HG02678 (cell line): ENCODE data around the gene NUDT3.
"Not testable (repeated sequence)": the region's sequence is repeated elsewhere in the genome, so short reads cannot be mapped to it uniquely, and the experiment has no call there.

Source experiments
- ATAC-seq: cut with Tn5 transposase; IDR thresholded peaks from one replicate; pipeline ENCODE4 v1.9.1; 2021; ENCODE audit warnings: mild to moderate bottlenecking, moderate library complexity; ENCODE audit not compliant: unreplicated experiment

NUDT3 gene

DNA sequence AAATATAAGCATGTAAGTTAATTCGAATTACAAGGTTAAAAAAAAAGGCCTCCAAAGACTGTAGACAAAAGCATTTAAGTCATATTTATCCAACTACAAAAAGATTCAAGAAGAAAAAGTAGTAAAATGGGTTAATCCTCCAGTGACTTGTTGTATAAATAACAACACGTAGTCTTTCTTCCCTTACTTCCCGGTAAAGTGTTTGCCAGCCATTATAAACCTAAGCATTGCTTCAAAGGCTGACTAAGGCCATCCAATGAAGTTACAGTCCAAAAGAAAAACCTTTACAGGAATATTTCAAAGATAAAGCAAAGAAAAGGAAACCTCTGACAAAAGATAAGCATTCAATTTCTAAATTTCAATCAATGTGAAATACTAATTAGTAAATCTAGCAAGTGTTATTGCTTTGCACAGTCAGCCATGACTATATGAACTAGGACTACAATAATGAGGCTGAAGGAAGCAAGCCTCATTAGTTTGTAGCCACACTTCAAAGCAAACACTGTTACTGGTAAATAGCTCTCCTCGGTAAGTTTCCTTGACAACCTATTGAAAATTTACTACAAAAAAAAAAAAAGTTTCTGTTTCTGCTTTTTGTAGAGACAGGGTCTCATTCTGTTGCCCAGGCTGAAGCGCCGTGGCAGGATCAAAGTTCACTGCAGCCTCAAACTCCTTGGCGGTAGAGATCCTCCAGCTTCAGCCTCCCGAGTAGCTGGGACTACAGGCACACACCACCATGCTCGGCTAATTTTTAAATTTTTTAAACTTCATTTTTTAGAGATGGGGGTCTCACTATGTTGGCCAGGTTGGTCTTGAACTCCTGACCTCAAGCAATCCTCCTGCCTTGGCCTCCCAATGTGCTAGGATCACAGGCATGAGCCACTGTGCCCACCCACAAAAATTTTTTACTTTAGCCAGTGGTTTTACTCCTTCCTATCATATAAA is 46.0 kb downstream of the NUDT3 start:
- no peak for ATAC-seq

DNA sequence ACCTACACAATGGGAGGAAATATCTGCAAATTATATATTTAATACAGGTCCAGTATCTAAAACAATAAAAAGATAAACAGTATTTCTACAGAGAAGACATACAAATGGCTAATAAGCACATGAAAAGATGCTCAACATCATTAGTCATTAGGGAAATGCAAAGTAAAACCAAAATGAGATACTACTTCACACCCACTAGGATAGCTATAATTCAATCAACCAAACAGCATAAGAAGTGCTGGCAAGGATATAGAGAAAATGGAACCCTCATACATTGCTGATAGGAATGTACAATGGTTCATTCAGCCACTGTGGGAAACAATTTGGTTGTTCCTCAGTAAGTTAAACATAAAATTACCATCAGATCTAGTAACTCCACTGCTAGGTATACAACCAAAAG is 48.7 kb downstream of the NUDT3 start:
- ATAC-seq = no peak

DNA sequence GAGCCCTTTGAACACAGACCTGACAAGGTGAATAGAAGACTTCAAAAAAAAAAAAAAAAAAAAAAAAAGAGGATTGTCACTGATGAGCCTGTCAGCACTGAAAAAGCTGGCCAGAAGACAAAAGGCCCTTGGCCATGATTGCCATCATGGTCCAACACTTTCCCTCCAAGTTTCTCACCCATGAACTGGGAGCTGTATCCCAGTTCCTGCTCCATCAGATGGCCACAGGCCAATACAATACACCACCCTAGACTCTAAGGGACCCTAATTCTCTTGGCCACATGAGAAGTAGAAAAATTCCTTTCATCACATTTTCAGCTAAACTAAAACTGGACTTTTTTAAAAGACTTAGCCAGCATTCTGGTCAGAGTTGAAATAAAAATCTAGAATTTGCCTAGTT is 50.2 kb downstream of the NUDT3 start:
- no peak for ATAC-seq

DNA sequence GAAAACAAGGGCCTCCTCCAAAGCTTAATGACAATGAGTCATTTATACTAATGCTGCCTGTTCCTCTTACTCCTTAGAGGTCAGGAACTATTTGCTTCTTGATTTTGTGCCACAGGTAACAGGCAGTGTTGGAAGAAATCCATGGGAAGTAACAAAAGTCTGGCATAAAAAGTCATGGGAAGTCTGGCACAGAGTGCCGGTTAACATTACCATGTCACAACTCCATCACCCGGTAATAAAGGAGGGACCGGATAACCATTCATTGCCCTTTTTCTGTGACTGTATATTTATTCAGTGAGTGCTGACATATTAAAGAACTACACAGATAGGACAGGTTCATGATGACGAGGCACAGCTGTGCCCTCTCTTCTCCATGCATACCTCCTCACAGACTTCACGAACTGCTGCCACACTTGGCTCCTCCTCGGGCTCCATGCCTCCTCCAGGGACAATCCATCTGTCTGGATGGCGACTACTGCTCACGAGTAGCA is 50.9 kb downstream of the NUDT3 start:
- no peak for ATAC-seq

DNA sequence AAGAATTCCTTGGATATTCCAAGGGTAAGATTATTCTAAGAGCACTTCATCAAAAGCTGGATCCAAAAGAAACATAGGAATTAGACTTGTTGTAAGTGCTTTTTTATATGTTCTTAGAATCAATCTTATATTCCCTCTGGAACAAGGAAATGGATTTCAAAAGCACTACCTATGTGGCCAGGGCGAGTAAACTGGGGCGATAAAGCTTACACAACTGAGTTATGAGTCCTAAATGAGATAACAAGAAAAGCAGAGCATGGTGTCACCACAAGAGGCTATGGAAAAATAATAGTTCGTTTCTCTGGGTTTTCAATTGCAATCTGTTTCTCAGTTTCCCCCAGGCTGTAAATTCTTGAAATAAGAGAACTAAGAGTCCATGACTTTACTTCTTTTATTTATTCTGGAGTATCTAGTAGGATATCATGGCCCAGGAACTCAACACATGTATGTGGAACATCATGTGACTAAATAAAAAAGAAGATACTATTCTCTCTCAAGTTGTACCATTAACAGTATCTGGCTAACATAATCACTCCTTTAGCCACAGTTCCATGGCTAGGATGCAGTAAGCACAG is 51.5 kb downstream of the NUDT3 start:
- ATAC-seq = no peak

DNA sequence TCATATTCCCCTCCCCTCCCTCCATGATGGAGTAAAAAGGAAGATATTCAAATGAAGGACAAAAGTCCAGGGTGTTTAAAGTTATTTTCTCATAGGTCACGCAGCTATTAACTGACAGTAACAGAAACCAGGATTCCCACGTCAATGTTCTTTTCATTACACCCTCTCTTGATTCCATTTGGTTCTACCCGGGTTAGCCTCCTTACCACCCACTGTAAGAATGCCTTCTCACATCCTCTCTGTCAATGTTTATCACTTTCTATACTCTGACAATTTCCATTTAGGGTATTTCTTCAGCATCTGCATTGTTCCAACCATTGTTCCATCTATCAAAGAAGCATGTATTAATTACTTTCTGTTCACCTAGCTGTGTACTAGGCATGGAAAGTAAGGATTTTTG is 52.1 kb downstream of the NUDT3 start:
- no peak for ATAC-seq

DNA sequence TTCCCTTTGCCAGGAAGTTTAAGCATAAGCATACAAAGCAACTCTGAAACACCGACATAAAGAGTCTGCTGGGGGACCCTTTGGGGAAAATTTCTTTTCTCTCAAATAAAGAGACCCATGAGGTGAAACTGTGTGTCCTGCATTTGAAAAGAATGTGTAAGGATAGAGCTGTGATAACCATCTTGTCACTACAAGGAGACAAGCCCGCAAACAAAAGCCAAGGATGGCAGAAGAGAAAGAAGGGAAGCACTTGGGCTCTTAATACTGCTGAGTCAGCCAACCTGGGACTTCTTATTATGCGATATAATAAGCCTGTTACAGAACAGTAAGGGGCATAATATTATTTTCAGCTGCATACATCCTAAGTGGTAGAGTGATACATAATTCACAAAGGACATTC is 52.5 kb downstream of the NUDT3 start:
- no peak for ATAC-seq

DNA sequence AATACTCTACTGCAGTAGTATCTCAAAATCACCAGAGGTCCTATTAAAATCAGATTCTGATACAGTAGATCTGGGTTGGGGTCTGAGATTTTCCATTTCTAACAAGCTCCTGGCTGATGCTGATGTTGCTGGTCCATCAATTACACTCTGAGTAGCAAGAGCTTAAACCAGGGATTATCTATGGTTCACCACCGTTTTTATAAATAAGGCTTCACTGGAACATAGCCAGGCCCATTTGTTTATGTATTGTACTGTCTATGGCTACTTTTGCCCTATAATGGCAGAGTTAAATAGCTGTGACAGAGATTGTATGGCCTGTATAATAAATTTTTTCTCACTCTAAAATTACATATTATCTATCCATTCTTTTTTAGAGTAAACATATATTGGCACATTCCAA is 53.0 kb downstream of the NUDT3 start:
- no peak for ATAC-seq

DNA sequence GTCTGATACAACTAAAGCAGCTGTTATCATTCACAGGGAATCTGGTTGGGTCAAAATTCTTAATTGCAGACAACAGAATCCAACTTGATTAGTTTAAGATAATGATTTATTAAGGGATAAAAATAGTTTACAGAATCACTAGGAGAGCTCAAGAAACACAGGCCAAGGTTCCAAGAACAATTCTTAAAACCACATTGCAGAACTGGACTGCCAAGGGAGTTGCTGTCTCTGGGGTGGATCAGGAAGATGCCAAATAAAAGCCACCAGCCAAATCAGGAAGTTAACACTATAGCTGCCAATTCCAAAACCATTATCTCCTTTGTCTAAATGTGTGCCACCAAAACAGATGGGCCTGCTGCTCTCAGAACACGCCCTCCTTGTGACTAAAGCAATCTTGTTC is 53.7 kb downstream of the NUDT3 start:
- ATAC-seq = no peak

DNA sequence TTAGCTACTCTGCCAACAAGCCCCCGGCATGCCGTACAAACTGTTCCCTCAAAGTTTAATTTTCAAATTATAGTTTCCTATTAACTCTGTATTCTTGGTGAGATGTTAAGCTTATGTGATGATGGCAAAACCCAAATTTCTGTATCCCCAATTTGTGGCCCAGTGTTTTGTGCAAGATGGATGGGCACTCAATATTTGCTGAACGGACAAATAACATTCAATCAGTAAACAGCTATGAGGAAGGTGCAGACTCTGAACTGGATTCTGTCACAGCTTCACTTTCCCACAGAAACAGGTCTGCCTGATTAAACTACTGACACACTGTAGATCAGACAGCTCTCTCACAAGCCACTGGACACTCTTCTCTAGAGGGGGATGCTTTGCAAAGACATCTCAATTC is 54.1 kb downstream of the NUDT3 start:
- no peak for ATAC-seq

DNA sequence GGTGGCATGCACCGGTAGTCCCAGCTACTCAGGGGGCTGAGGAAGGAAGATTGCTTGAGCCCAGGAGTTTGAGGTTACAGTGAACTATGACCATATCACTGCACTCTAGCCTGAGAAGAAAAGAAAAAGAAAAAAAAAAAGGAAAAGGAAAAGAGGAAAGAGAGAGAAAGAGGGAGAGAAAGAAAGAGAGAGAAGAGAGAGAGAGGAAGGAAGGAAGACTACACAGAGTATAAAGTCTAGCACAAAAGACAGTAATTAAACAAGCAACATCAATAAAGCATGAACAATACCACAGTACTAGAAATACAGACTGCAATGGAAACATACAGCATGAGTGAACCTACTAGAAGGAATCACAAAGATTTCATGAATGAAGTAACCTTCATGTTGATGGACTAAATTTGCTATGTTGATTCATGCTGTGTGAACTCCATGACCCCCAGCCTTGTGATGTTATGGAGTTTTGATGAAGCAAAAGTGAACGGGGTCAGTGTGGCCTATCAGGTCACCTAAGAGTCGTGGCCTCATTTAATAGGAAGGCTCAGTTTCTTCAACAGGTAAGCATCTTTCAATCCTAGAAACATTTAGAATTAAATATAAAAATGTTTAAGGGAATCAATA is 57.6 kb downstream of the NUDT3 start:
- ATAC-seq = no peak

DNA sequence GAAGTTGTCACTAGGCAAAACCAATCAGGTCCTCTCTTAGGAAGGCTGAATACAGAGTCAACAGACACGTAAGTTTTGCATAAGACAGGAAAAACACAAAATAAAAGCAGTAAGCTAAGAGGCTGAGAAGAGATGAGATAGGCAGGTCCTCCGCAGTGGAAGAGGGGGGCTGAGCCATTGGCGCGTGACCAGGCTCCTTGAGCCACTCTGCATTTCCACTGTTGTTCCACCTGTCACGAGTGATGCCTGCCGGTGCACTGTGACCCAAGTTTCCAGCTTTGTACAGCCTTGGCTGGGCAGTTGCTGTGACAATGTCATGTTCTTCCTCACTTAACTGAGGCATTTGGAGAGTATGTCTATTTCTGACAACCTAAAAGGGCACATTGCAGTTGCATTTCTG is 58.6 kb downstream of the NUDT3 start:
- no peak for ATAC-seq

DNA sequence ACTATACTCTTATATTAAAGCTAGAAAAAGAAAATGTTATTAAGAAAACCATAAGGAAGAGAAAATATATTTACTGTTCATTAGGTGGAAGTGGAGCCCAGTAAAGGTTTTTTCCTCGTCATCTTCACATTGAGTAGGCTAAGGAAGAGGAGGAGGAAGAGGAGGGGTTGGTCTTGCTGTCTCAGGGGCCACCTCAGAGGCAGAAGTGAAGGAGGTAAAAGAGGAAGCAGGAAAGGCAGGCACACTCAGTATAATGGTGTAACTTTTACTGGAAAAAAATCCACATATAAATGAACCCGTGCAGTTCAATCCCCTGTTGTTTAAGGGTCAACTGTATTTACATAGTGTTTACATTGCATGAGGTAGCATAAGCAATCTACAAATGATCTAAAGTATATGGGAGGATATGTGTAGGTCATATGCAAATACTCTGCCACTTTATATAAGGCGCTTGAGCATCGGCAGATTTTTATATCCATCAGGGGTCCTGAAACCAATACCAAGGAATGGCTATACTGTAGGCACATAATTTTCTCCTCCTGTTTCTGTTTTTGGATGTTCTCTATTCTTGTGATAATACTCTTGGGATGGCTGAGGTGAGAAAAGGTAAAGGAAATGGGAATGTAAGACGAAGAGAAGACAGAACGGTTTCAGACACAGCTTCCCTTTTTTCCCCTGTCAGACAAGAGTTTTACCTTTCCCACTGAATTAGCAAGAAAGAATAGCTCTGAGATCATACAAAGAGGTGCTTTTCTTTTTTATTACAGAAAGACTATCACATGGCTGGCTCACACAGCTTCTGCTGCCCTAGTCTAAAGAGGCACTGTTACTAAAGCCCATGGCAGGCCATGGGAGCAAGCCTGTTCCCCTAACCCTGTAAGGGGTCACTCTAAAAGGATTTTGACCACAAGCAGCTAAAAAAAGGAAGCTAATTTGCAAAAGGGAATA is 59.9 kb downstream of the NUDT3 start:
- ATAC-seq = no peak

DNA sequence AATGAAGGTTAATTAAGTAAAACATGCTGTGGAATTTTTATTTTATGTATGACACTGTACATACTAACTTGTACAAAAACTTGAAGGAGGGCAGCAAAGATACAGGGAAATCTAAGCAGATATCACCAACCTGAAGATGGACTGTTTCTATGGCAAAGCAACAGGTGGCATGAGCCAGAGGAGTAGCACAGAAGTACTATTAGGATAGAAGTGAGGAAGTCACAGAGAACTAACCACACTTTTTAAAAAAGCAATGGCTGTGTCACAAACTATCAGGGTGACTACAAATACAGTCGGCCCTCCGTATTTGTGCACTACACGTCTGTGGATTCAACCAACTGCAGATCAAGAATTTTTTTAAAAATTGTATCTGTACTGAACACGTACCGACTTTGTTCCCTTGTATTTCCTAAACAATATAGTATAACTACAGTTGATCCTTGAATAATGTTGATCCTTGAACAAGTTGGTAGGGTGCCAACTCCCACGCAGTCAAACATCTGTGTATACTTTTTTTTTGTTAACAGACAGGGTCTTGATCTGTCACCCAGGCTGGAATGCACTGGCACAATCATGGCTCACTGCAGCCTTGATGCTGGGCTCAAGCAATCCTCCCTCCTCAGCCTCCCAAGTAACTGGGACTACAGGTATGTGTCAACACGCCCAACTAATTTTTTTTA is 61.0 kb downstream of the NUDT3 start:
- ATAC-seq = no peak

DNA sequence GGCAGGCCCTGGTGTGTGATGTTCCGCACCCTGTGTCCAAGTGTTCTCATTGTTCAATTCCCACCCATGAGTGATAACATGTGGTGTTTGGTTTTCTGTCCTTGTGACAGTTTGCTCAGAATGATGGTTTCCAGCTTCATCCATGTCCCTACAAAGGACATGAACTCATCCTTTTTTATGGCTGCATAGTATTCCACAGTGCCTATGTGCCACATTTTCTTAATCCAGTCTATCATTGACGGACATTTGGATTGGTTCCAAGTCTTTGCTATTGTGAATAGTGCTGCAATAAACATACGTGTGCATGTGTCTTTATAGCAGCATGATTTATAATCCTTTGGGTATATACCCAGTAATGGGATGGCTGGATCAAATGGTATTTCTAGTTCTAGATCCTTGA is 62.7 kb downstream of the NUDT3 start:
- ATAC-seq = not testable (repeated sequence)

DNA sequence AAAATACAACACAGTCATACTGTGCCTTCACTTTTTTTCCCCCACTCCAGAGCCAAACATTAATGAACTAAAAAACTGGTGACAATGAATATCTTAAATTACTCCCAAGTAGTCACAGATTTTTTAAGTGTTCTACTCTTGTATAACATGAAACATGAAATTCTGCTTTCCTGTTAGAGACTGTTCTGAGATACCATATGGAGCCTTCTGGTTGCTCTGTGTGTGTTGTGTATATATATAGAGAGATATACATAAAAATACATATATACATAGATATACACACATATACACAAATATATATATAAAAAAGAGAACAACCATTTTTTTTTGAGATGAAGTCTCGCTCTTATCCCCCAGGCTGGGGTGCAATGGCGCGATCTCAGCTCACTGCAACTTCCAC is 63.5 kb downstream of the NUDT3 start:
- ATAC-seq = no peak

DNA sequence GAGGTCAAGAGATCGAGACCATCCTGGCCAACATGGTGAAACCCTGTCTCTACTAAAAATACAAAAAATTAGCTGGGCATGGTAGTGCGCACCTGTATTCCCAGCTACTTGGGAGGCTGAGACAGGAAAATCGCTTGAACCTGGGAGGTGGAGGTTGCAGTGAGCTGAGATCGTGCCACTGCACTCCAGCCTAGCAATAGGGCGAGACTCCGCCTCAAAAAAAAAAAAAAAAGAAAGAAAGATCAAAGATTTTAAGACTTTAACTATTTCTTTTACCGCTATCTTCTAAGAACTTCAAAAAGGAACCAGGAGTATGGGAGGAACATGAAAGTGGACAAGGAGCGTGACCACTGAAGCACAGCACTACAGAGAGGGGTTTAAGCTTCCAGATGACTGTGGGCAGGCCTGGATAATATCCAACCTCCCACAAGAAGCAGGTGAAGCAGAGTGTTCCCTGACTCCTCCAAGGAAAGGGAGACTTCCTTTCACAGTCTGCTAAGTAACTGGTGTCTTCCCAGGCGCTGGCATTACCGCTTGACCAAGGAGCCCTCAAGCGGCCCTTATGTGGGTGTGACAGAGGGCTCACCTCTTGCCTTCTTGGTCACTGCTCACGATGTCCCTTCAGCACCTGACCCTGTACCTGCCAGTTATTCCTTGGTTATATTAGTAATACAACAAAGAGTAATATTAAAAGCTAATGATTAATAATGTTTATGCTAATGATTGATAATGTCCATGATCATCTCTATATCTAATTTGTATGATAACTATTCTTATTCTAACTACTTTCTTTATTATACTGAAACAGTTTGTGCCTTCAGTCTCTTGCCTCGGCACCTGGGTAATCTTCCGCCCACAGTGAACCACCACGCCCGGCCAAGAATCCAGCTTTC is 64.9 kb downstream of the NUDT3 start:
- not testable (repeated sequence) for ATAC-seq

DNA sequence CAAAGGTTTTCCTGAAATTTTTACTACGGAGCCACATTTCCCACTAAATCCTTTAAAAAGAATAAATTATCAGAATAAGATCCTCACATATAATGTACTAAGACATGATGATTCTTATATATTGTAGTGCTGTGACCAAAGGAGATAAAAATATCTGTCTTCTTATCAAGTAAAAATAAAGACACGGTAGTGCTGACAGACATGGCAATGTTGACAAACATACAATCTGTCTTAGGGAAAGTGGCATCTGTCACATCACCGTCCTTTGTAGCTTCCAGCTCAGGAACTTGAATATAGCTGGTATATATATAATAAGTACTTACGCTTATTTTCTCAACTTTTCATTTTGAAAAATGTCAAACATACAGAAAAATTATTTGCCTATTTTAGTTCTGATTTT is 66.8 kb downstream of the NUDT3 start:
- no peak for ATAC-seq

DNA sequence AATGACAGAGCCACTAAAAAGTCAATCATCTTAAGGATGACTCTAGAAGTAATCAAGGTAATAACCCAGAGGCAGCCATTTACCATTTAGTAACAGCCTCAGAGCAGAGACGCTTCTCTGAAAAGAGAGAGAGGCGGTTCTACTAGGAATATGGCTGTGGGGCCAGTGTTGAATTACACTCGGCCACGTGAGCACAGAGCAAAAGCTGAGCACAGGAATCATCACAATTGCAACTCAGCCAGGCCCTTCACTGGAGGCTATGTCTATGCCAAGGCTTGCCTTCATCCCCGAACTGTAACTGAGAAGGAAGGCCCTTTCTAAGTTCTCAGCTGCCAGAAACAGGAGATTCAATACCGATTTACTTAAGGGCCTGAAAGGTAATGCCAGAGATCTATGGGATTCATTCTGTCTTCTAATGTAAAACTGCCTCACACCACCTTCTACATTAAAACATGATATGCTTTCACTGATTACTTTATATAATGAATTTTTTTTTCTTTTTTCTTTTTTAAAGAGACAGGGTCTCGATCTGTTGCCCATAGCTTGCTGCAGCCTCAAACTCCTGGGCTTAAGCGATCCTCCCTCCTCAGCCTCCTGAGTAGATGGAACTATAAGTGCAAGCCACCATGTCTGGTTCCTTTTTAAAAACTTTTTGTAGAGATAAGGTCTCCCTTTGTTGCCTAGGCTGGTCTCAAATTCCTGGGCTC is 67.6 kb downstream of the NUDT3 start:
- ATAC-seq = no peak
